ENCODE data around the gene ACBD6.

Gene ACBD6

GRCh38 chr1:180456191-180456590, 46.2 kb downstream of the ACBD6 start:
- Histone ChIP-seq H3F3A (ENCODE audit: low read depth) (no peaks in the 10 kb centered on the region; the same call in 1 of the 2 replicates), H3K9me3 (ENCODE audit: insufficient read depth, low read depth, low read length) (peaks cover 7% of the 10 kb centered on the region), H3K9ac (ENCODE audit: low read depth, low read length, poor library complexity, severe bottlenecking) (no peak overlapping the region), H3K4me2 (ENCODE audit: low read depth, low read length, poor library complexity, severe bottlenecking) (no peak overlapping the region), H3K9me2 (replicated peaks; ENCODE audit: low read depth, low read length) (no peaks in the 10 kb centered on the region), H3K4me1 (ENCODE audit: insufficient read depth, low read length, poor library complexity, severe bottlenecking) (no peaks in the 10 kb centered on the region), H3K27me3 (ENCODE audit: insufficient read depth, low read length, poor library complexity, severe bottlenecking) (no peaks in the 10 kb centered on the region), H3K36me3 (ENCODE audit: insufficient read depth, low read length) (peaks cover 20% of the 10 kb centered on the region; the same call in 1 of the 2 replicates), H3K4me3 (ENCODE audit: low read length, poor library complexity, severe bottlenecking) (no peak overlapping the region), H4K20me1 (ENCODE audit: insufficient read depth, low read length, poor library complexity, severe bottlenecking) (peaks cover 5% of the 10 kb centered on the region), H2AFZ (ENCODE audit: low read length) (no peak overlapping the region), H3K79me2 (ENCODE audit: insufficient read depth, low read length) (peaks cover 69% of the 10 kb centered on the region)
- TF ChIP-seq CTCF (conservative IDR thresholded peaks at IDR 0.05; ENCODE audit: low read length) (no peak), EZH2phosphoT487 (IDR thresholded peaks at IDR 0.05; ENCODE audit: borderline replicate concordance) (no peak)

GRCh38 chr1:180451504-180451903, 50.9 kb downstream of the ACBD6 start:
- Histone ChIP-seq H3K4me1 (ENCODE audit: insufficient read depth, low read length, poor library complexity, severe bottlenecking) (no peaks in the 10 kb centered on the region), H4K20me1 (ENCODE audit: insufficient read depth, low read length, poor library complexity, severe bottlenecking) (peaks cover 4% of the 10 kb centered on the region), H3K9me2 (replicated peaks; ENCODE audit: low read depth, low read length) (no peaks in the 10 kb centered on the region), H3K36me3 (ENCODE audit: insufficient read depth, low read length) (peaks cover 17% of the 10 kb centered on the region; the same call in 1 of the 2 replicates), H3K4me2 (ENCODE audit: low read depth, low read length, poor library complexity, severe bottlenecking) (no peak overlapping the region), H3K27me3 (ENCODE audit: insufficient read depth, low read length, poor library complexity, severe bottlenecking) (no peaks in the 10 kb centered on the region), H3F3A (ENCODE audit: low read depth) (no peaks in the 10 kb centered on the region; the same call in 1 of the 2 replicates), H2AFZ (ENCODE audit: low read length) (no peak overlapping the region), H3K9me3 (ENCODE audit: insufficient read depth, low read depth, low read length) (peaks cover 4% of the 10 kb centered on the region; the same call in 1 of the 2 replicates), H3K79me2 (ENCODE audit: insufficient read depth, low read length) (peaks cover 58% of the 10 kb centered on the region), H3K9ac (ENCODE audit: low read depth, low read length, poor library complexity, severe bottlenecking) (no peak overlapping the region), H3K4me3 (ENCODE audit: low read length, poor library complexity, severe bottlenecking) (no peak overlapping the region)
- TF ChIP-seq CTCF (conservative IDR thresholded peaks at IDR 0.05; ENCODE audit: low read length): no peak
- no peak for TF ChIP-seq EZH2phosphoT487 (IDR thresholded peaks at IDR 0.05; ENCODE audit: borderline replicate concordance)

GRCh38 chr1:180444522-180444921, 57.9 kb downstream of the ACBD6 start:
- Histone ChIP-seq H3K9me3 (ENCODE audit: insufficient read depth, low read depth, low read length) (peaks cover 10% of the 10 kb centered on the region; the same call in 1 of the 2 replicates), H3K4me3 (ENCODE audit: low read length, poor library complexity, severe bottlenecking) (no peak overlapping the region), H4K20me1 (ENCODE audit: insufficient read depth, low read length, poor library complexity, severe bottlenecking) (no peaks in the 10 kb centered on the region), H3K9me2 (replicated peaks; ENCODE audit: low read depth, low read length) (no peaks in the 10 kb centered on the region), H3F3A (ENCODE audit: low read depth) (no peaks in the 10 kb centered on the region), H2AFZ (ENCODE audit: low read length) (no peak overlapping the region), H3K4me2 (ENCODE audit: low read depth, low read length, poor library complexity, severe bottlenecking) (no peak overlapping the region), H3K79me2 (ENCODE audit: insufficient read depth, low read length) (peaks cover 48% of the 10 kb centered on the region), H3K27me3 (ENCODE audit: insufficient read depth, low read length, poor library complexity, severe bottlenecking) (no peaks in the 10 kb centered on the region), H3K4me1 (ENCODE audit: insufficient read depth, low read length, poor library complexity, severe bottlenecking) (no peaks in the 10 kb centered on the region), H3K36me3 (ENCODE audit: insufficient read depth, low read length) (peaks cover 2% of the 10 kb centered on the region; the same call in 1 of the 2 replicates), H3K9ac (ENCODE audit: low read depth, low read length, poor library complexity, severe bottlenecking) (no peak overlapping the region)
- TF ChIP-seq EZH2phosphoT487 (IDR thresholded peaks at IDR 0.05; ENCODE audit: borderline replicate concordance) (no peak), CTCF (conservative IDR thresholded peaks at IDR 0.05; ENCODE audit: low read length) (no peak)
